ENCODE measurements around the gene SKA2. TPM values are rescaled to one million over a fixed set of nuclear protein-coding genes. Genes with fewer than 3 reads are reported as not detected.
A peak's percentile ranks its signal among the peaks of the same experiment; 100 is the strongest.
"Not testable (repeated sequence)": the region's sequence is repeated elsewhere in the genome, so short reads cannot be mapped to it uniquely, and the experiment has no call there.

SKA2 gene
- polyA plus RNA-seq, 1 donor: 34.8 TPM

DNA sequence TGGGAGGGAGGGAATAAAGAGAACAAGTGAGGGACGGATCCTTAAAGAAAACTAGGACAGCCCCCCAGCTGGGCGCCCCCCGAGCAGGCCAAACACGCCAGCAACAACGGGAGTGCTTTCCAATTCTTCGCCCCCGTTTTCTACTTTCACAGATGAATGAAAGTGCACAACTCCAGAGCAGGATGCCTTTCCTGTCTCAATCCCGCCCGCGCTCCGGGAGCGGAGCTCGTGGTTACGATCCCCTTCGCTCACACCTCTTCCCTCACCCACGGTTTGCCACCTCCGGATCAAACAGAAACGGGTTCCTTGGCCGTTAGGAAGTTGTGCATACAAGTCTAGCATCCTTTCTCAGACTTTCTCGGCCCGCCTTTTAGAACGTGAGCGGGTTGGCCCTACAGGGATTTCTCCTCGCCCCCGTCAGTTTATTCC, 680 bp downstream of the SKA2 start:
- DNase-seq: peak in 1 of 2 donors; percentile 23
- no CpG with 5 or more reads among the region's 25 CpGs for WGBS (ENCODE audit: insufficient coverage, low lambda C conversion rate)

GRCh38 chr17:59152925-59153324, 2.1 kb downstream of the SKA2 start:
- H3K4me1 ChIP-seq (ENCODE audit: control insufficient read depth, insufficient read depth, low read length): no peaks in the 10 kb centered on the region
- H3K27ac ChIP-seq (ENCODE audit: low read length): no peak overlapping the region
- no peak for DNase-seq

More for the DNA sequence above, 680 bp downstream of the SKA2 start:
- Histone ChIP-seq H3K36me3 (ENCODE audit: control insufficient read depth, insufficient read depth, low read length) (no peaks in the 10 kb centered on the region), H3K4me1 (ENCODE audit: control insufficient read depth, insufficient read depth, low read length) (no peaks in the 10 kb centered on the region), H3K4me3 (ENCODE audit: low read length) (peak overlapping the region; percentile 90), H3K27me3 (ENCODE audit: control insufficient read depth, insufficient read depth, low read length) (no peaks in the 10 kb centered on the region), H3K27ac (ENCODE audit: low read length) (peak overlapping the region; percentile 80), H3K9me3 (ENCODE audit: control insufficient read depth, low read depth, low read length) (no peaks in the 10 kb centered on the region)

DNA sequence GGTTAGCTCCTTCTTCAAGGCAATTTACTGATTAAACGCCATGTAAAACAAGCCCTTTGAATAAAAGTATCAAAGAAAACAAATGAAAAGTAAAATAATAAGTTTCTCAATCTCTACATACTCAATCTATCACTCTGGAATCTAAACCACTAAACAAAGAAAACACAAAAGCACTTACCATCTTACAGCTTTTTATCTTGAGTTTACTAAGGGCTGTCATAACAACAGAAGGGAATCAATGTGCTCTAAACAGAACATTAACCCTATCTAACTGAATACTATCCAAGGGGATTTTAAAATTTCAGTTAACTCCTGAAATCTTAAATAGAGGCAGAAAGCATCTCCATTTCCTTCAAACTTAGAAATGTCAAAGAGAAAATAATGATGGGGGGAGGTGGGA, 3.4 kb downstream of the SKA2 start:
- 86% methylated on average over 1 of the region's 1 CpG for WGBS (ENCODE audit: insufficient coverage, low lambda C conversion rate)
- Histone ChIP-seq H3K4me3 (ENCODE audit: low read length) (no peak overlapping the region), H3K4me1 (ENCODE audit: control insufficient read depth, insufficient read depth, low read length) (no peaks in the 10 kb centered on the region), H3K9me3 (ENCODE audit: control insufficient read depth, low read depth, low read length) (no peaks in the 10 kb centered on the region), H3K27me3 (ENCODE audit: control insufficient read depth, insufficient read depth, low read length) (no peaks in the 10 kb centered on the region), H3K36me3 (ENCODE audit: control insufficient read depth, insufficient read depth, low read length) (no peaks in the 10 kb centered on the region), H3K27ac (ENCODE audit: low read length) (no peak overlapping the region)
- no peak for DNase-seq

More at GRCh38 chr17:59152925-59153324, 2.1 kb downstream of the SKA2 start:
- Histone ChIP-seq H3K27me3 (ENCODE audit: control insufficient read depth, insufficient read depth, low read length) (no peaks in the 10 kb centered on the region), H3K4me3 (ENCODE audit: low read length) (no peak overlapping the region), H3K9me3 (ENCODE audit: control insufficient read depth, low read depth, low read length) (no peaks in the 10 kb centered on the region), H3K36me3 (ENCODE audit: control insufficient read depth, insufficient read depth, low read length) (no peaks in the 10 kb centered on the region)
- no CpG with 5 or more reads among the region's 1 CpG for WGBS (ENCODE audit: insufficient coverage, low lambda C conversion rate)

- Histone ChIP-seq H3K27me3 (ENCODE audit: control insufficient read depth, insufficient read depth, low read length) (no peaks in the 10 kb centered on the region), H3K27ac (ENCODE audit: low read length) (no peak overlapping the region), H3K36me3 (ENCODE audit: control insufficient read depth, insufficient read depth, low read length) (no peaks in the 10 kb centered on the region), H3K9me3 (ENCODE audit: control insufficient read depth, low read depth, low read length) (no peaks in the 10 kb centered on the region), H3K4me3 (ENCODE audit: low read length) (no peak overlapping the region), H3K4me1 (ENCODE audit: control insufficient read depth, insufficient read depth, low read length) (no peaks in the 10 kb centered on the region)
- 67% methylated on average over 1 of the region's 5 CpGs for WGBS (ENCODE audit: insufficient coverage, low lambda C conversion rate)
- no peak for DNase-seq
These were observed 4.0 kb downstream of the SKA2 start for GRCh38 chr17:59151006-59151405.

DNA sequence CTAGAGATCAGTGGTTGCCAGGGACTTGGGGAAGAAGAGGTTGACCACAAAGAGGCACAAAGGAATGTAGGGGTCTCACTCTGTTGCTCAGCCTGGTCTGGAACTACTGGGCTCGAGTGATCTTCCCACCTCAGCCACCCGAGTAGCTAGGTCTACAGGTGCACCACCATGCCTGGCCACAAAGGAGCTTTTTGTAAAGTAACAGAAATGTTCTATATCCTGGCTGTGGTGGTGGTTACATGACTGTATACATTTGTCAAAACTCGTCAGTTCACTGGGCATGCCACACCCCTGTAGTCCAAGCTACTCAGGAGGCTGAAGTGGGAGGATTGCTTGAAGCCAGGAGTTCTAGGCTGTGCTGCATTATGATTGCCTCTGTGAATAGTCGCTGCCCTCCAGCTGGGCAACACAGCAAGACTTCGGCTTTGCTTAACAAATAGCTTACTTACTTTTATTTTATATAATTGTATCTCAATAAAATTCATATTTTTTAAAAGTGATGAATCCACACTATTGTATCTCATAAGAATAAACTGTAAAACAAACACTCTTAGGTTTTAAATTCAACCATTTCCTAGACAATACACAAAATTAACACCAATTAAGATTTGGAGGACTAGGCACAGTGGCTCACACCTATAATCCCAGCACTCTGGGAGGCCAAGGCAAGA, 5.0 kb downstream of the SKA2 start:
- no peaks in the 10 kb centered on the region for H3K9me3 ChIP-seq (ENCODE audit: control insufficient read depth, low read depth, low read length)
- no peak overlapping the region for H3K27ac ChIP-seq (ENCODE audit: low read length)
- no peak for DNase-seq
- no CpG with 5 or more reads among the region's 5 CpGs for WGBS (ENCODE audit: insufficient coverage, low lambda C conversion rate)
- no peak overlapping the region for H3K4me3 ChIP-seq (ENCODE audit: low read length)
- H3K27me3 ChIP-seq (ENCODE audit: control insufficient read depth, insufficient read depth, low read length): no peaks in the 10 kb centered on the region
- H3K4me1 ChIP-seq (ENCODE audit: control insufficient read depth, insufficient read depth, low read length): no peaks in the 10 kb centered on the region
- peaks cover 3% of the 10 kb centered on the region for H3K36me3 ChIP-seq (ENCODE audit: control insufficient read depth, insufficient read depth, low read length)

- no CpG with 5 or more reads among the region's 2 CpGs for WGBS (ENCODE audit: insufficient coverage, low lambda C conversion rate)
- Histone ChIP-seq H3K9me3 (ENCODE audit: control insufficient read depth, low read depth, low read length) (no peaks in the 10 kb centered on the region), H3K4me1 (ENCODE audit: control insufficient read depth, insufficient read depth, low read length) (no peaks in the 10 kb centered on the region), H3K4me3 (ENCODE audit: low read length) (no peak overlapping the region), H3K36me3 (ENCODE audit: control insufficient read depth, insufficient read depth, low read length) (peaks cover 3% of the 10 kb centered on the region), H3K27ac (ENCODE audit: low read length) (no peak overlapping the region), H3K27me3 (ENCODE audit: control insufficient read depth, insufficient read depth, low read length) (no peaks in the 10 kb centered on the region)
- no peak for DNase-seq
These were observed 5.9 kb downstream of the SKA2 start for GRCh38 chr17:59149051-59149450.

DNA sequence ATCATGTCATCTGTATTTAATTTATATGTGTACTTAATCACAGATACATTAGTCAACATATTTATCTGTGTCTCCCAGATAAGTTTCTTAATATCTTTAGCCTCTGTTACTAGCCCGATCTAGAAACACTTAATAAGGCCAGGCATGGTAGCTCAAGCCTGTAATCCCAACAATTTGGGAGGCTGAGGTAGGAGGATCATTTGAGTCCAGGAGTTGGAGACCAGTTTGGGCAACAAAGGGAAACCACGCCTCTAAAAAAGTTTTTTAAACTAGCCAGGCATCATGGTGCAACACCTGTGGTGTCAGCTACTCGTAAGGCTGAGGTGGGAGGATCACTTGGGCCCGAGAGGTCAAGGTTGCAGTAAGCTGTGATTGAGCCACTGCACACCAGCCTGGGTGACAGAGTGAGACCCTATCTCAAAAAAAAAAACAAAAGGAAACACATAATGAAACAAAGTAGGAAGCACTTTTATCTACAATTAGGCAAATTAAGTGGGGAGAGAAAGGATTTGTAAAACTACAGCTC, 9.4 kb downstream of the SKA2 start:
- Histone ChIP-seq H3K27ac (ENCODE audit: low read length) (no peak overlapping the region), H3K27me3 (ENCODE audit: control insufficient read depth, insufficient read depth, low read length) (no peaks in the 10 kb centered on the region), H3K4me3 (ENCODE audit: low read length) (no peak overlapping the region), H3K9me3 (ENCODE audit: control insufficient read depth, low read depth, low read length) (no peaks in the 10 kb centered on the region), H3K4me1 (ENCODE audit: control insufficient read depth, insufficient read depth, low read length) (no peaks in the 10 kb centered on the region), H3K36me3 (ENCODE audit: control insufficient read depth, insufficient read depth, low read length) (peaks cover 3% of the 10 kb centered on the region)
- no CpG with 5 or more reads among the region's 4 CpGs for WGBS (ENCODE audit: insufficient coverage, low lambda C conversion rate)
- DNase-seq: no peak

DNA sequence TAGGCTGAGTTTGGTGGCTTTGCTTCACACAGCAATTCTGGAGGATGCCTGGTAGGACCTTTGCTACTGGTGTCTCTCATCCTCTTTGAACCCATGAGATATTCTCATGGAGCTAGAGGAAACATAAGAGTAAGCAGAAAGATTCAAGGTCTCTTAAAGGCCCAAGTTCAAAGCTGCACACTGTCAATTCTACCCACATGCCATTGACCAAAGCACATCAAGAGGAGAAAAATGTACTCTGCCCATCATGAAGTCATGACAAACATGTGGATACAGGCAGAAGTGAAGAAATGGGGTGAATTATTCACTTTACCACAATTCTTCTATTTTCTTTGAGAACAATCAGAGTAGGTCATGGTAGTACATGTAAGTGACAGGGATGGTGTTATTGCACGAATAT, 13.1 kb downstream of the SKA2 start:
- Histone ChIP-seq H3K4me1 (ENCODE audit: control insufficient read depth, insufficient read depth, low read length) (no peaks in the 10 kb centered on the region), H3K4me3 (ENCODE audit: low read length) (no peak overlapping the region), H3K27me3 (ENCODE audit: control insufficient read depth, insufficient read depth, low read length) (no peaks in the 10 kb centered on the region), H3K36me3 (ENCODE audit: control insufficient read depth, insufficient read depth, low read length) (peaks cover 3% of the 10 kb centered on the region), H3K27ac (ENCODE audit: low read length) (no peak overlapping the region), H3K9me3 (ENCODE audit: control insufficient read depth, low read depth, low read length) (no peaks in the 10 kb centered on the region)
- DNase-seq: no peak
- WGBS (ENCODE audit: insufficient coverage, low lambda C conversion rate): 83% methylated on average over 1 of the region's 1 CpG

DNA sequence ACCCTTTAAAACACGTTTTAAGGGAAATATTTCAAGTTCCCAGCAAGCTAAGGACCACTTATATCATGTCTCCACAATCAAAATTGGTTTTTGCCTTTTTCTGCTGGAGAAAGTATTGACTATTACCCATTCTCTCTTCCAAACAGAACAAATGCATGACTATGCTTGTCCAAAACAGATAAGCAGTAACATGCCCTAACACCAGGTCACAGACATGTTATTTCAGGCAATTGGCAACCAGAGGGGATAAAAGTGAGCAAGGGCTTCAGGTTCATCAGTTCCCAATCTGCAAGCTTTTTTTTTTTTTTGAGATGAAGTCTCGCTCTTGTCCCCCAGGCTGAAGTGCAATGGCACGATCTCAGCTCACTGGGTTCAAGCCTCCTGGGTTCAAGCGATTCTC, 15.0 kb downstream of the SKA2 start:
- Histone ChIP-seq H3K36me3 (ENCODE audit: control insufficient read depth, insufficient read depth, low read length) (no peaks in the 10 kb centered on the region), H3K9me3 (ENCODE audit: control insufficient read depth, low read depth, low read length) (no peaks in the 10 kb centered on the region), H3K27me3 (ENCODE audit: control insufficient read depth, insufficient read depth, low read length) (no peaks in the 10 kb centered on the region), H3K4me3 (ENCODE audit: low read length) (no peak overlapping the region), H3K27ac (ENCODE audit: low read length) (no peak overlapping the region), H3K4me1 (ENCODE audit: control insufficient read depth, insufficient read depth, low read length) (no peaks in the 10 kb centered on the region)
- WGBS (ENCODE audit: insufficient coverage, low lambda C conversion rate): 86% methylated on average over 1 of the region's 4 CpGs
- DNase-seq: no peak

GRCh38 chr17:59138339-59138738, 16.6 kb downstream of the SKA2 start:
- H3K27ac ChIP-seq (ENCODE audit: low read length); H3K4me3 ChIP-seq (ENCODE audit: low read length); H3K4me1 ChIP-seq (ENCODE audit: control insufficient read depth, insufficient read depth, low read length); H3K36me3 ChIP-seq (ENCODE audit: control insufficient read depth, insufficient read depth, low read length); DNase-seq; H3K9me3 ChIP-seq (ENCODE audit: control insufficient read depth, low read depth, low read length); H3K27me3 ChIP-seq (ENCODE audit: control insufficient read depth, insufficient read depth, low read length): not testable (repeated sequence)
- WGBS (ENCODE audit: insufficient coverage, low lambda C conversion rate): 80% methylated on average over 1 of the region's 10 CpGs

DNA sequence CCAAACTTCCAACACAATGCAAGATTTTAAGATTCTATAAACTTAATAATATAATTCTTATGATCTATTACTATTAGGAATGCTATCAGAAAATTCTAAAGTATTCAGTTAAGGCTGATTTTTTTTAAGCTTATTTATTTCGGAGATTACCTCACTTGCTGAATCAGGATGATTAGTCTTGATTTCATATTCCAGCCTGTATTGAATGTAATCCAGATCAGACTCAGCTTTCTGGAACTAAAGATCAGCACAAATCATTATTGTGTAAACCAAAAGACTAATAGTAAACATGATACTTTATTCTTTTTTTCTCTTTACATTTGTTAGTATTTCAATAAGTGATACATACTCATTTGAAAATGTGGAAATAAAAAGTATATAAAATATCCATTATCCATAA, 23.9 kb downstream of the SKA2 start:
- Histone ChIP-seq H3K27ac (ENCODE audit: low read length) (no peak overlapping the region), H3K27me3 (ENCODE audit: control insufficient read depth, insufficient read depth, low read length) (no peaks in the 10 kb centered on the region), H3K36me3 (ENCODE audit: control insufficient read depth, insufficient read depth, low read length) (no peaks in the 10 kb centered on the region), H3K4me3 (ENCODE audit: low read length) (no peak overlapping the region), H3K9me3 (ENCODE audit: control insufficient read depth, low read depth, low read length) (no peaks in the 10 kb centered on the region), H3K4me1 (ENCODE audit: control insufficient read depth, insufficient read depth, low read length) (no peaks in the 10 kb centered on the region)
- 83% methylated on average over 1 of the region's 1 CpG for WGBS (ENCODE audit: insufficient coverage, low lambda C conversion rate)
- DNase-seq: no peak

All from large intestine (tissue), 3 donors.